Muscle of back (tissue), 10 donors: ENCODE data around the gene ZBED1. TPM values are rescaled to one million over a fixed set of nuclear protein-coding genes. Genes with fewer than 3 reads are reported as not detected.

Experiments used
- polyA plus RNA-seq, 10 donors: library from polyadenylated mRNA; unstranded; fragments of 120-200 nt; gene quantifications; one replicate each; pipeline ENCODE4 v1.2.1, GENCODE V29; 2013; ENCODE audit not compliant: insufficient read length in 10 of 10

ZBED1 gene
- polyA plus RNA-seq, 10 donors, result 17.0 to 29.2 (median 23.2) TPM

Other genes starting within 250 kb of the ZBED1 start
- gene DHRSX, start within 50 bp of the ZBED1 start, polyA plus RNA-seq, result 10 to 100 TPM; 10.2 to 14.4 (median 12.9) TPM
- 100 to 1,000 TPM; 188 to 386 (median 280) TPM for gene CD99, start 190.3 kb upstream of the ZBED1 start, polyA plus RNA-seq